Measurements from ENCODE around the gene RYR1.

Gene RYR1

DNA sequence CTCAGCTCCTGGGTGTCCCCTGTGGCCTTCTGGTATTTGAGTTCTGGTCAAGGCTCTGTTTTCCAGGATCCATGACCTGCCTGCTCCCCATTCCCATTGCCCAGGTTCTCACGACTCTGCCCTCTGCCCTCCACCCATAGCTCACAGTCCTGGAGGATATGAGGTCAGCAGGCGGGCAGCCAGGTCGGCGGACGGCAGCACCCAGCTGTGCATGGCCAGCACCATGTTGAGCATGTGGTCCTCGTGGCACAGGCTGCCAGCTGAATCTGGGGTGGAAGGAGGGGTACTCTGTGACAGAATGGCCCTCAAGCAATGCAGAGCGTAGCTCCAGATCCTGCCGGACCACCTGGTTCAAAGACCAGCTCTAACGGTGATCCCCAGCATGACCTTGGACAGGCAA, 12.6 kb upstream of the RYR1 start:
- Histone ChIP-seq H3K4me2 (ENCODE audit: low read depth, low read length, poor library complexity, severe bottlenecking) (no peak overlapping the region), H3K36me3 (ENCODE audit: insufficient read depth, low read length) (no peaks in the 10 kb centered on the region), H3F3A (ENCODE audit: low read depth) (no peaks in the 10 kb centered on the region), H3K27me3 (ENCODE audit: insufficient read depth, low read length, poor library complexity, severe bottlenecking) (no peaks in the 10 kb centered on the region), H3K79me2 (ENCODE audit: insufficient read depth, low read length) (no peaks in the 10 kb centered on the region), H3K9me2 (replicated peaks; ENCODE audit: low read depth, low read length) (no peaks in the 10 kb centered on the region), H3K9me3 (ENCODE audit: insufficient read depth, low read depth, low read length) (no peaks in the 10 kb centered on the region), H3K4me3 (ENCODE audit: low read length, poor library complexity, severe bottlenecking) (no peak overlapping the region), H3K9ac (ENCODE audit: low read depth, low read length, poor library complexity, severe bottlenecking) (no peak overlapping the region), H4K20me1 (ENCODE audit: insufficient read depth, low read length, poor library complexity, severe bottlenecking) (no peaks in the 10 kb centered on the region), H3K4me1 (ENCODE audit: insufficient read depth, low read length, poor library complexity, severe bottlenecking) (peaks cover 9% of the 10 kb centered on the region), H2AFZ (ENCODE audit: low read length) (no peak overlapping the region)
- TF ChIP-seq, protein P1, sequence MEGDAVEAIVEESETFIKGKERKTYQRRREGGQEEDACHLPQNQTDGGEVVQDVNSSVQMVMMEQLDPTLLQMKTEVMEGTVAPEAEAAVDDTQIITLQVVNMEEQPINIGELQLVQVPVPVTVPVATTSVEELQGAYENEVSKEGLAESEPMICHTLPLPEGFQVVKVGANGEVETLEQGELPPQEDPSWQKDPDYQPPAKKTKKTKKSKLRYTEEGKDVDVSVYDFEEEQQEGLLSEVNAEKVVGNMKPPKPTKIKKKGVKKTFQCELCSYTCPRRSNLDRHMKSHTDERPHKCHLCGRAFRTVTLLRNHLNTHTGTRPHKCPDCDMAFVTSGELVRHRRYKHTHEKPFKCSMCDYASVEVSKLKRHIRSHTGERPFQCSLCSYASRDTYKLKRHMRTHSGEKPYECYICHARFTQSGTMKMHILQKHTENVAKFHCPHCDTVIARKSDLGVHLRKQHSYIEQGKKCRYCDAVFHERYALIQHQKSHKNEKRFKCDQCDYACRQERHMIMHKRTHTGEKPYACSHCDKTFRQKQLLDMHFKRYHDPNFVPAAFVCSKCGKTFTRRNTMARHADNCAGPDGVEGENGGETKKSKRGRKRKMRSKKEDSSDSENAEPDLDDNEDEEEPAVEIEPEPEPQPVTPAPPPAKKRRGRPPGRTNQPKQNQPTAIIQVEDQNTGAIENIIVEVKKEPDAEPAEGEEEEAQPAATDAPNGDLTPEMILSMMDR (conservative IDR thresholded peaks at IDR 0.05; ENCODE audit: low read length): no peak
- TF ChIP-seq EZH2phosphoT487 (IDR thresholded peaks at IDR 0.05; ENCODE audit: borderline replicate concordance): no peak

DNA sequence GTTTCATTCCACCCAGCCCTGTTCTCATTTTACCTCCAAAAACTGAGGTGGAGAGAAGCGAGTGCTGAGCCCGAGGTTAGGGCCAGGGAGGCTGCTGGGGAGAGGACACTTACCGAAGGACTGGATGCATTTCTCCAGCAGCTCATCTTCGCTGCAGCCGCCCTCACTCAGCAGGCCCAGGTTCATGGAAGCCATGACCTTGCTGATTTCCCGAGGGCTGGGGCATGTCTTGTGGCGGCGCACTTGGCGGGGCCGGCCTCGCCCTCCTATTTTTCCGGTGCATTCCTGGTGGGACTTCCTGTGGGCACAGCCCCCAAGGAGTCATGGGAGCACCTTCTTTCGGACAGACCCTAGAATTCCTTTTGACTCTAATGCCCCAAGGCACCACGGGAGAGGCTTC, 11.6 kb upstream of the RYR1 start:
- H3K4me1 ChIP-seq (ENCODE audit: insufficient read depth, low read length, poor library complexity, severe bottlenecking): peaks cover 14% of the 10 kb centered on the region
- H4K20me1 ChIP-seq (ENCODE audit: insufficient read depth, low read length, poor library complexity, severe bottlenecking): no peaks in the 10 kb centered on the region
- no peaks in the 10 kb centered on the region for H3K9me3 ChIP-seq (ENCODE audit: insufficient read depth, low read depth, low read length)
- no peak for TF ChIP-seq EZH2phosphoT487 (IDR thresholded peaks at IDR 0.05; ENCODE audit: borderline replicate concordance)
- TF ChIP-seq, protein P1 (conservative IDR thresholded peaks at IDR 0.05; ENCODE audit: low read length): no peak
- no peak overlapping the region for H3K4me2 ChIP-seq (ENCODE audit: low read depth, low read length, poor library complexity, severe bottlenecking)
- H3K79me2 ChIP-seq (ENCODE audit: insufficient read depth, low read length): no peaks in the 10 kb centered on the region
- no peaks in the 10 kb centered on the region for H3K36me3 ChIP-seq (ENCODE audit: insufficient read depth, low read length)
- no peak overlapping the region for H2AFZ ChIP-seq (ENCODE audit: low read length)
- H3K9me2 ChIP-seq (replicated peaks; ENCODE audit: low read depth, low read length): no peaks in the 10 kb centered on the region
- H3K27me3 ChIP-seq (ENCODE audit: insufficient read depth, low read length, poor library complexity, severe bottlenecking): no peaks in the 10 kb centered on the region
- H3K4me3 ChIP-seq (ENCODE audit: low read length, poor library complexity, severe bottlenecking): no peak overlapping the region
- no peak overlapping the region for H3K9ac ChIP-seq (ENCODE audit: low read depth, low read length, poor library complexity, severe bottlenecking)
- H3F3A ChIP-seq (ENCODE audit: low read depth): no peaks in the 10 kb centered on the region

DNA sequence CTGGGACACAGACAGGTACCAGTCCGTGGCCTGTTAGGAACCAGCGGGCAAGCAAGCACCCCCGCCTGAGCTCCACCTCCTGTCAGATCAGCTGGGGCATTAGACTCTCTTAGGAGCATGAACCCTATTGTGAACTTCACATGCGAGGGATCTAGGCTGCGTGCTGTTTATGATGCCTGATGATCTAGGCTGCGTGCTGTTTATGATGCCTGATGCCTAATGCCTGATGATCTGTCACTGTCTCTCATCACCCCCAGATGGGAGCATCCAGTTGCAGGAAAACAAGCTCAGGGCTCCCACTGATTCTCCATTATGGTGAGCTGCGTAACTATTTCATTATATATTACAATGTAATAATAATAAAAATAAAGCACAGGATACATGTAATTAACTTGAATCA, 11.1 kb upstream of the RYR1 start:
- H3K9me2 ChIP-seq (replicated peaks; ENCODE audit: low read depth, low read length): no peaks in the 10 kb centered on the region
- H2AFZ ChIP-seq (ENCODE audit: low read length): no peak overlapping the region
- H3F3A ChIP-seq (ENCODE audit: low read depth): no peaks in the 10 kb centered on the region
- H3K9ac ChIP-seq (ENCODE audit: low read depth, low read length, poor library complexity, severe bottlenecking): no peak overlapping the region
- no peak overlapping the region for H3K4me2 ChIP-seq (ENCODE audit: low read depth, low read length, poor library complexity, severe bottlenecking)
- no peaks in the 10 kb centered on the region for H3K27me3 ChIP-seq (ENCODE audit: insufficient read depth, low read length, poor library complexity, severe bottlenecking)
- TF ChIP-seq EZH2phosphoT487 (IDR thresholded peaks at IDR 0.05; ENCODE audit: borderline replicate concordance): no peak
- TF ChIP-seq, protein P1 (conservative IDR thresholded peaks at IDR 0.05; ENCODE audit: low read length): no peak
- no peaks in the 10 kb centered on the region for H3K36me3 ChIP-seq (ENCODE audit: insufficient read depth, low read length)
- H3K4me3 ChIP-seq (ENCODE audit: low read length, poor library complexity, severe bottlenecking): no peak overlapping the region
- H3K9me3 ChIP-seq (ENCODE audit: insufficient read depth, low read depth, low read length): no peaks in the 10 kb centered on the region
- H4K20me1 ChIP-seq (ENCODE audit: insufficient read depth, low read length, poor library complexity, severe bottlenecking): no peaks in the 10 kb centered on the region
- H3K79me2 ChIP-seq (ENCODE audit: insufficient read depth, low read length): no peaks in the 10 kb centered on the region
- H3K4me1 ChIP-seq (ENCODE audit: insufficient read depth, low read length, poor library complexity, severe bottlenecking): peaks cover 14% of the 10 kb centered on the region

Measured in Loucy (cell line).